NCI-H748 treated with DMSO at 0.1 percent for 48 hours (cell line): Measurements from ENCODE around the gene ITIH6.

Experiments used
- DNase-seq: peaks from one replicate; lab custom pipeline; 2025; lab: John Stamatoyannopoulos, UW

The ITIH6 gene

GRCh38 chrX:54715621-54716020, 82.4 kb downstream of the ITIH6 start:
- no peak for DNase-seq

- DNase-seq: no peak
Observed at GRCh38 chrX:54714424-54714823, 83.6 kb downstream of the ITIH6 start.

GRCh38 chrX:54711735-54712134, 86.3 kb downstream of the ITIH6 start:
- DNase-seq: no peak

GRCh38 chrX:54710920-54711319, 87.1 kb downstream of the ITIH6 start:
- no peak for DNase-seq

DNA sequence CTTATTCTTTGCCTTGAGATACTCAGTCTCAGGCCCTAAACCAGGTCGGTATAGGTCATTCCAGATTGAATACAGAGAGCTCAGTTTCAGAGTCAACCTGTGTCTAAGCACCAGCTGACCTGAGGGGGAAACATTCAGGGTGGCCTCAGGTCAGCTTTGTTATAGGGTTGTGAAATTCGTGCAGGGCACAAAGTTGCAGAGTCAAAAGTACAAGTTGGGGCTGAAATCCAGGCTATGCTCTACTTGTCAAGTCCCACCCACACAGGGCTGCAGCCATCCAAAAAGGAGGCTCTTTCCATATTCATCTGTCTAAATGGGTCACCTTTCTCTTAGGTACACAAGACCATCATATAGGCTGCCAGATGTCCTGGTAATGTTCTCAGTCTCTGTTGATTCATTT, 89.7 kb downstream of the ITIH6 start:
- DNase-seq: no peak
